Measurements from ENCODE around the gene HSPB6. TPM values are rescaled to one million over a fixed set of nuclear protein-coding genes. Genes with fewer than 3 reads are reported as not detected.
A peak's percentile ranks its signal among the peaks of the same experiment; 100 is the strongest.

Gene HSPB6
- polyA plus RNA-seq, 2 of the 4 experiments (the other 2 are of a cell fraction) = 0.16 to 0.26 TPM

DNA sequence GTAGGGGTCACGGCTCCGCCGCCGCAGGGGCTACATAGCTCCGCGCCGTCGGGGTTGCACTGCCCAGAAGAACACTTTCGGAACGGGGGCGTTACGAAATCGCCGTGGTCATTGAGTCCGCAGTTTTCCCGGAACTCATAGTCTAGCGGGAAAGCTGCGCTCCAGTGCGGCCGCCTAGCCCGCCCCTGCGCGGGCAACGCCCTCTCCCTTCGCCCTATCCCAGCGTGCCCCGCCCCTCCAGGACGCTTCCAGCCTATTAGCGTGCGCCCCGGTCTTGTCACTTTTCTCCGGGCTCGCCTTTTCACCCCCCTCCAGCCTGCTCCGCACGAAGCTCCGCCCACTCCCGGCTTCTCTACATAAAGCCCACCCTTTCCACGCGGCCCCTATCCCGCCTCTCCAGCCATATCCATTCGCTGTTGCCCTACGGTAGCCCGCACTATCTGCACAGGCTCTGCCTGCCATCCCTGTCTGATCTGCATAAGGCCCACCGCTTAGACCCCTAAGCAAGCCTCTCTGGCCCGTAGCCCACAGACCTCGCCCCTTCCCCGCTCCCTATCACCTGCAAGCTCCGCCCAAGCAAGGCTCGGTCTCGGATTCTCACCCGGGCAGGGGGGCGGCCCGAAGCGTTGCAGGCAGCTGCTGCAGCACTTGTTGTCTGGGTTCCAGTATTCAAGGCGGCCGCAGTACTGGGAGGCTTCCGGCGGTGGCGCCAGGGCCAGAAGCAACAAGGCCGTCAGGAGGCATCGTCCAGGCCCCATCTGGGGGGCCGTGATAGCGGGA lies 16.2 kb downstream of the HSPB6 start:
- Histone ChIP-seq H3K27ac (peak overlapping the region; percentile 70 to 84), H3K4me2 (peak overlapping the region; percentile 89), H3K9me3 (no peaks in the 10 kb centered on the region), H3K4me1 (peaks cover 20% of the 10 kb centered on the region), H3K4me3 (peak overlapping the region; percentile 47)
- CTCF ChIA-PET = interaction anchor here (0.8 to 2.1 kb wide), 19 partner anchors 10 to 192 kb away, joined by 3 to 12 read pairs (median 5); partner anchors contain the start of genes KIRREL2 and PRODH2
- POLR2A ChIA-PET = interaction anchor here (0.5 to 2.0 kb wide), 20 partner anchors 8 to 273 kb away, joined by 3 to 10 read pairs (median 4); partner anchors contain the start of genes ALKBH6, COX6B1, HAUS5 and LIN37
- DNase-seq (ENCODE audit: low read depth in 1 of 2, low spot score in 1 of 2) (peak; percentile 97 to 100), ATAC-seq (peak; percentile 58 to 86), FAIRE-seq (peak; percentile 76)
- 2% methylated on average over 63 of the region's 63 CpGs for WGBS (ENCODE audit: missing lambda C conversion rate)
- TF ChIP-seq MAFK (IDR thresholded peaks at IDR 0.05; ENCODE audit: partially characterized antibody) (no peak), HDAC2 (IDR thresholded peaks at IDR 0.05) (no peak), POLR2A (IDR thresholded peaks at IDR 0.05; ENCODE audit: low read length) (peak; percentile 78), RCOR1 (IDR thresholded peaks at IDR 0.05; ENCODE audit: low read depth, low read length) (no peak), JUN (IDR thresholded peaks at IDR 0.05) (peak in 1 of 2 experiments; percentile 12; a peak in 1 of 5 replicates), PHF8 (IDR thresholded peaks at IDR 0.05; ENCODE audit: borderline replicate concordance, low read depth) (no peak), POLR2AphosphoS2 (conservative IDR thresholded peaks at IDR 0.05; ENCODE audit: low read length) (0 out of 2 replicates have a peak, but pooled peaks have one; percentile 1), GATA3 (IDR thresholded peaks at IDR 0.05; ENCODE audit: borderline replicate concordance) (peak; percentile 15; the same call in 1 of the 2 replicates), CEBPB (IDR thresholded peaks at IDR 0.05) (peak; percentile 78 to 94; a peak in 3 of 4 replicates), RAD21 (conservative IDR thresholded peaks at IDR 0.05 in 1 of 2, IDR thresholded peaks at IDR 0.05 in 1 of 2) (peak in 1 of 2 experiments; percentile 3; a peak in 1 of 5 replicates), TFCP2L1 (CRISPR knock-in tag; IDR thresholded peaks at IDR 0.05) (0 out of 2 replicates have a peak, but pooled peaks have one; percentile 38), NR3C1 (IDR thresholded peaks at IDR 0.05) (no peak), MYC (IDR thresholded peaks at IDR 0.05; ENCODE audit: borderline replicate concordance, low read length) (0 out of 2 replicates have a peak, but pooled peaks have one; percentile 48), FOSL2 (IDR thresholded peaks at IDR 0.05) (no peak), FOSL2 (CRISPR knock-in tag; IDR thresholded peaks at IDR 0.05) (no peak), ZFP36 (IDR thresholded peaks at IDR 0.05; ENCODE audit: borderline replicate concordance, partially characterized antibody) (peak; percentile 26), CBX2 (IDR thresholded peaks at IDR 0.05; ENCODE audit: borderline replicate concordance, low read depth) (no peak), RFX5 (IDR thresholded peaks at IDR 0.05) (peak; percentile 80)
- TF ChIP-seq, protein P1, sequence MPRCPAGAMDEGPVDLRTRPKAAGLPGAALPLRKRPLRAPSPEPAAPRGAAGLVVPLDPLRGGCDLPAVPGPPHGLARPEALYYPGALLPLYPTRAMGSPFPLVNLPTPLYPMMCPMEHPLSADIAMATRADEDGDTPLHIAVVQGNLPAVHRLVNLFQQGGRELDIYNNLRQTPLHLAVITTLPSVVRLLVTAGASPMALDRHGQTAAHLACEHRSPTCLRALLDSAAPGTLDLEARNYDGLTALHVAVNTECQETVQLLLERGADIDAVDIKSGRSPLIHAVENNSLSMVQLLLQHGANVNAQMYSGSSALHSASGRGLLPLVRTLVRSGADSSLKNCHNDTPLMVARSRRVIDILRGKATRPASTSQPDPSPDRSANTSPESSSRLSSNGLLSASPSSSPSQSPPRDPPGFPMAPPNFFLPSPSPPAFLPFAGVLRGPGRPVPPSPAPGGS (IDR thresholded peaks at IDR 0.05) = peak; percentile 72; the same call in 2 of the 3 replicates
- TF ChIP-seq, protein P2, sequence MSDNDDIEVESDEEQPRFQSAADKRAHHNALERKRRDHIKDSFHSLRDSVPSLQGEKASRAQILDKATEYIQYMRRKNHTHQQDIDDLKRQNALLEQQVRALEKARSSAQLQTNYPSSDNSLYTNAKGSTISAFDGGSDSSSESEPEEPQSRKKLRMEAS (IDR thresholded peaks at IDR 0.05) = peak; percentile 82
- TF ChIP-seq, protein P3, sequence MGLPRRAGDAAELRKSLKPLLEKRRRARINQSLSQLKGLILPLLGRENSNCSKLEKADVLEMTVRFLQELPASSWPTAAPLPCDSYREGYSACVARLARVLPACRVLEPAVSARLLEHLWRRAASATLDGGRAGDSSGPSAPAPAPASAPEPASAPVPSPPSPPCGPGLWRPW (IDR thresholded peaks at IDR 0.05) = no peak
- TF ChIP-seq, protein P4, sequence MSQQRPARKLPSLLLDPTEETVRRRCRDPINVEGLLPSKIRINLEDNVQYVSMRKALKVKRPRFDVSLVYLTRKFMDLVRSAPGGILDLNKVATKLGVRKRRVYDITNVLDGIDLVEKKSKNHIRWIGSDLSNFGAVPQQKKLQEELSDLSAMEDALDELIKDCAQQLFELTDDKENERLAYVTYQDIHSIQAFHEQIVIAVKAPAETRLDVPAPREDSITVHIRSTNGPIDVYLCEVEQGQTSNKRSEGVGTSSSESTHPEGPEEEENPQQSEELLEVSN (IDR thresholded peaks at IDR 0.05; ENCODE audit: borderline replicate concordance, low read depth) = peak; percentile 63
- TF ChIP-seq, protein P5, sequence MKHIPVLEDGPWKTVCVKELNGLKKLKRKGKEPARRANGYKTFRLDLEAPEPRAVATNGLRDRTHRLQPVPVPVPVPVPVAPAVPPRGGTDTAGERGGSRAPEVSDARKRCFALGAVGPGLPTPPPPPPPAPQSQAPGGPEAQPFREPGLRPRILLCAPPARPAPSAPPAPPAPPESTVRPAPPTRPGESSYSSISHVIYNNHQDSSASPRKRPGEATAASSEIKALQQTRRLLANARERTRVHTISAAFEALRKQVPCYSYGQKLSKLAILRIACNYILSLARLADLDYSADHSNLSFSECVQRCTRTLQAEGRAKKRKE (CRISPR knock-in tag; IDR thresholded peaks at IDR 0.05; ENCODE audit: low read depth) = no peak
- TF ChIP-seq, protein P6, sequence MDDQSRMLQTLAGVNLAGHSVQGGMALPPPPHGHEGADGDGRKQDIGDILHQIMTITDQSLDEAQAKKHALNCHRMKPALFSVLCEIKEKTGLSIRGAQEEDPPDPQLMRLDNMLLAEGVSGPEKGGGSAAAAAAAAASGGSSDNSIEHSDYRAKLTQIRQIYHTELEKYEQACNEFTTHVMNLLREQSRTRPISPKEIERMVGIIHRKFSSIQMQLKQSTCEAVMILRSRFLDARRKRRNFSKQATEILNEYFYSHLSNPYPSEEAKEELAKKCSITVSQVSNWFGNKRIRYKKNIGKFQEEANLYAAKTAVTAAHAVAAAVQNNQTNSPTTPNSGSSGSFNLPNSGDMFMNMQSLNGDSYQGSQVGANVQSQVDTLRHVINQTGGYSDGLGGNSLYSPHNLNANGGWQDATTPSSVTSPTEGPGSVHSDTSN (IDR thresholded peaks at IDR 0.05) = 0 out of 2 replicates have a peak, but pooled peaks have one; percentile 40

Data from A549 (cell line).